NCI-H82 treated with DMSO at 0.1 percent for 48 hours (cell line): ENCODE data around the gene MPV17L2.

ENCODE experiments used
- DNase-seq: peaks from one replicate; lab custom pipeline; 2025; ENCODE audit not compliant: unreplicated experiment; lab: John Stamatoyannopoulos, UW

The MPV17L2 gene

GRCh38 chr19:18160493-18160970, 32.5 kb upstream of the MPV17L2 start:
- no peak for DNase-seq

- no peak for DNase-seq
These were observed 31.9 kb upstream of the MPV17L2 start for GRCh38 chr19:18160971-18161635.

GRCh38 chr19:18161636-18162002, 31.4 kb upstream of the MPV17L2 start:
- no peak for DNase-seq

- DNase-seq: no peak
These were observed 28.9 kb upstream of the MPV17L2 start for GRCh38 chr19:18164072-18164471.

- no peak for DNase-seq
These were observed 27.0 kb upstream of the MPV17L2 start for GRCh38 chr19:18165794-18166544.

- DNase-seq: no peak
These were observed 26.0 kb upstream of the MPV17L2 start for GRCh38 chr19:18167011-18167410.

- peak; percentile 24 for DNase-seq
These were observed 24.9 kb upstream of the MPV17L2 start for GRCh38 chr19:18167975-18168645.

- DNase-seq: no peak
These were observed 24.2 kb upstream of the MPV17L2 start for GRCh38 chr19:18168673-18169381.

GRCh38 chr19:18170714-18171255, 22.2 kb upstream of the MPV17L2 start:
- no peak for DNase-seq

GRCh38 chr19:18171605-18172327, 21.3 kb upstream of the MPV17L2 start:
- no peak for DNase-seq

- DNase-seq: no peak
These were observed 20.5 kb upstream of the MPV17L2 start for GRCh38 chr19:18172331-18173053.

- no peak for DNase-seq
These were observed 19.9 kb upstream of the MPV17L2 start for GRCh38 chr19:18173054-18173571.

- DNase-seq: peak; percentile 54
These were observed 19.3 kb upstream of the MPV17L2 start, which contains the start of gene IFI30 for GRCh38 chr19:18173572-18174288. IFI30 (plus strand) TSS chr19:18173813; CDS start chr19:18173842, 29 bp downstream.

GRCh38 chr19:18174983-18175382, 18.0 kb upstream of the MPV17L2 start:
- no peak for DNase-seq

GRCh38 chr19:18176367-18177310, 16.4 kb upstream of the MPV17L2 start:
- no peak for DNase-seq

- no peak for DNase-seq
These were observed 13.1 kb upstream of the MPV17L2 start for GRCh38 chr19:18179957-18180356.

GRCh38 chr19:18183529-18183928, 9.5 kb upstream of the MPV17L2 start:
- no peak for DNase-seq

GRCh38 chr19:18185538-18185937, 7.5 kb upstream of the MPV17L2 start:
- DNase-seq: no peak
